ENCODE measurements around the gene CHD1L. TPM values are rescaled to one million over a fixed set of nuclear protein-coding genes. Genes with fewer than 3 reads are reported as not detected.

The CHD1L gene
- total and polyA plus RNA-seq, 2 of the 13 experiments (the other 11 are each of a cell fraction or from before 2014, with no cell fraction given): 74.3 to 111 TPM

DNA sequence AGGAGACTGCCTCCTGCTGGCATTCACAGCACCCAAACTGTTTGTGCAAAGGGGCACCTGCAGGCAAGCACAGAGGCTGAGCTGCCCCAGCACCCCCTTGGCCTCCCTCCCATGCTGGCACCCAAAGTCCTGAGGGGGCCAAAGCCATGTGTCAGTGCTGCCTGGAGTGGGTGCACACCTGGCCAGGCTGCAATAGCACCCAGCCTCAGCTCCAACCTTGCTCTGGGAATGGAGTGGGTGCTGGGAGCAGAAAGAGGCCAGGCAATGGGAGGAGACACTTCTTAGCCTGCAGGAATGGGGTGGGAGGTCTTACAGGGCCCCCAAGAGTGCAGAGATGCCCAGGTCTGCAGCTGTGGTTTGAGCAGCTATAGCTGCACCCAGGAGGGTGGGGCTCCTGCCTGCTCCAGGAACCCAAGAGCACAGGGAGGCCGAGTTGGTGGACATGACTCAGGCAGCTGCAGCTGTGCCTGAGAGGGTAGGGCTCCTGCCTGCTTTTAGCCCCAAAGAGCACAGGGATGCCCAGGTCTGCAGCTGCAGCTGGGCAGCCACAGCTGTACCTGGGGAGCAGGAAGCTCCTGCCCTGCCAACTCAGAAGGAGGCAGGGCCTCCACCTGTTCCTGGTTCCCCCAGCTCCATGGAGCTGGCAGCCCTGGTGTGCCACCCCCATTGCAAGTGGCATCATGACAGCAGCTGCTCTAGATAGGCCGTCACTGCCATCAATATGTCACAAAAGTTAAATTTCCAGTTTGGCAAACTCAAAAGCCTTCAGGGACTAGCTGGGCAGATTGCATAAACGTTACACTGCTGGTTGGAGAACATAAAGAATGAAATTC lies 5.3 kb upstream of the CHD1L start (continued):
- TF ChIP-seq TCF12 (IDR thresholded peaks at IDR 0.05): no peak
- TF ChIP-seq TCF12 (CRISPR knock-in tag; IDR thresholded peaks at IDR 0.05): 0 out of 2 replicates have a peak, but pooled peaks have one; percentile 9
- TF ChIP-seq BRD4 (CRISPR knock-in tag; IDR thresholded peaks at IDR 0.05): peak; percentile 62; the same call in 1 of the 2 replicates
- no peak for TF ChIP-seq LRRFIP1 (CRISPR knock-in tag; conservative IDR thresholded peaks at IDR 0.05)
- TF ChIP-seq AGO2 (optimal IDR thresholded peaks at IDR 0.05; ENCODE audit: low read depth, low read length): peak; percentile 72
- no peak for TF ChIP-seq HOXA5 (CRISPR knock-in tag; IDR thresholded peaks at IDR 0.05)
- no peak for TF ChIP-seq CEBPG (CRISPR knock-in tag; IDR thresholded peaks at IDR 0.05)
- TF ChIP-seq, protein P1, sequence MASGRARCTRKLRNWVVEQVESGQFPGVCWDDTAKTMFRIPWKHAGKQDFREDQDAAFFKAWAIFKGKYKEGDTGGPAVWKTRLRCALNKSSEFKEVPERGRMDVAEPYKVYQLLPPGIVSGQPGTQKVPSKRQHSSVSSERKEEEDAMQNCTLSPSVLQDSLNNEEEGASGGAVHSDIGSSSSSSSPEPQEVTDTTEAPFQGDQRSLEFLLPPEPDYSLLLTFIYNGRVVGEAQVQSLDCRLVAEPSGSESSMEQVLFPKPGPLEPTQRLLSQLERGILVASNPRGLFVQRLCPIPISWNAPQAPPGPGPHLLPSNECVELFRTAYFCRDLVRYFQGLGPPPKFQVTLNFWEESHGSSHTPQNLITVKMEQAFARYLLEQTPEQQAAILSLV (CRISPR knock-in tag; IDR thresholded peaks at IDR 0.05; ENCODE audit: borderline replicate concordance): 0 out of 2 replicates have a peak, but pooled peaks have one; percentile 23
- TF ChIP-seq TARDBP (CRISPR knock-in tag; IDR thresholded peaks at IDR 0.05): no peak
- 0 out of 2 replicates have a peak, but pooled peaks have one; percentile 10 for TF ChIP-seq ZNF670 (CRISPR knock-in tag; IDR thresholded peaks at IDR 0.05; ENCODE audit: borderline replicate concordance)
- no peak for TF ChIP-seq ZNF280D (CRISPR knock-in tag; IDR thresholded peaks at IDR 0.05)
- peak; percentile 97 for TF ChIP-seq HNRNPL (IDR thresholded peaks at IDR 0.05; ENCODE audit: low read depth, low read length)
- no peak for TF ChIP-seq ZNF333 (CRISPR knock-in tag; IDR thresholded peaks at IDR 0.05; ENCODE audit: borderline replicate concordance)
- no peak for TF ChIP-seq ZNF496 (CRISPR knock-in tag; IDR thresholded peaks at IDR 0.05; ENCODE audit: insufficient replicate concordance)
- peak; percentile 70; the same call in 1 of the 2 replicates for TF ChIP-seq SMAD1 (CRISPR knock-in tag; IDR thresholded peaks at IDR 0.05; ENCODE audit: borderline replicate concordance, low read depth)
- peak; percentile 97 for TF ChIP-seq ZFP90 (CRISPR knock-in tag; IDR thresholded peaks at IDR 0.05; ENCODE audit: borderline replicate concordance)
- TF ChIP-seq, protein P2, sequence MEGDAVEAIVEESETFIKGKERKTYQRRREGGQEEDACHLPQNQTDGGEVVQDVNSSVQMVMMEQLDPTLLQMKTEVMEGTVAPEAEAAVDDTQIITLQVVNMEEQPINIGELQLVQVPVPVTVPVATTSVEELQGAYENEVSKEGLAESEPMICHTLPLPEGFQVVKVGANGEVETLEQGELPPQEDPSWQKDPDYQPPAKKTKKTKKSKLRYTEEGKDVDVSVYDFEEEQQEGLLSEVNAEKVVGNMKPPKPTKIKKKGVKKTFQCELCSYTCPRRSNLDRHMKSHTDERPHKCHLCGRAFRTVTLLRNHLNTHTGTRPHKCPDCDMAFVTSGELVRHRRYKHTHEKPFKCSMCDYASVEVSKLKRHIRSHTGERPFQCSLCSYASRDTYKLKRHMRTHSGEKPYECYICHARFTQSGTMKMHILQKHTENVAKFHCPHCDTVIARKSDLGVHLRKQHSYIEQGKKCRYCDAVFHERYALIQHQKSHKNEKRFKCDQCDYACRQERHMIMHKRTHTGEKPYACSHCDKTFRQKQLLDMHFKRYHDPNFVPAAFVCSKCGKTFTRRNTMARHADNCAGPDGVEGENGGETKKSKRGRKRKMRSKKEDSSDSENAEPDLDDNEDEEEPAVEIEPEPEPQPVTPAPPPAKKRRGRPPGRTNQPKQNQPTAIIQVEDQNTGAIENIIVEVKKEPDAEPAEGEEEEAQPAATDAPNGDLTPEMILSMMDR (CRISPR knock-in tag; IDR thresholded peaks at IDR 0.05): peak; percentile 33; the same call in 1 of the 2 replicates
- TF ChIP-seq SALL1 (CRISPR knock-in tag; IDR thresholded peaks at IDR 0.05): peak; percentile 18; the same call in 1 of the 2 replicates
- TF ChIP-seq ERF (CRISPR knock-in tag; IDR thresholded peaks at IDR 0.05): 0 out of 2 replicates have a peak, but pooled peaks have one; percentile 0
- no peak for TF ChIP-seq ZBTB3 (CRISPR knock-in tag; IDR thresholded peaks at IDR 0.05; ENCODE audit: borderline replicate concordance, low read depth)
